WI38 (cell line): ENCODE measurements around the gene AHI1.
"Not testable (repeated sequence)": the region's sequence is repeated elsewhere in the genome, so short reads cannot be mapped to it uniquely, and the experiment has no call there.

Experiments
- H3K4me3 ChIP-seq: 2 replicates; pipeline ENCODE4 v1.5.1; 2011; ENCODE audit warnings: low read depth, mild to moderate bottlenecking, control low read depth, low read length
- CTCF ChIP-seq: IDR thresholded peaks from 2 replicates; pipeline ENCODE4 v1.5.1; 2012; ENCODE audit warnings: low read depth, mild to moderate bottlenecking, control low read depth, low read length

Gene AHI1

GRCh38 chr6:135256866-135257265, 240.7 kb downstream of the AHI1 start:
- no peak for TF ChIP-seq CTCF
- no peak overlapping the region for H3K4me3 ChIP-seq

- H3K4me3 ChIP-seq: no peak overlapping the region
- no peak for TF ChIP-seq CTCF
Observed at GRCh38 chr6:135254471-135254870, 243.1 kb downstream of the AHI1 start.

GRCh38 chr6:135251498-135252441, 245.8 kb downstream of the AHI1 start:
- TF ChIP-seq CTCF: no peak
- H3K4me3 ChIP-seq: no peak overlapping the region

- no peak overlapping the region for H3K4me3 ChIP-seq
- no peak for TF ChIP-seq CTCF
Observed at GRCh38 chr6:135250751-135251497, 246.6 kb downstream of the AHI1 start.

GRCh38 chr6:135250234-135250633, 247.3 kb downstream of the AHI1 start:
- no peak overlapping the region for H3K4me3 ChIP-seq
- TF ChIP-seq CTCF: no peak

- H3K4me3 ChIP-seq: not testable (repeated sequence)
Observed at GRCh38 chr6:135246412-135247012, 251.0 kb downstream of the AHI1 start.

- H3K4me3 ChIP-seq: no peak overlapping the region
- no peak for TF ChIP-seq CTCF
Observed at GRCh38 chr6:135244805-135245204, 252.7 kb downstream of the AHI1 start.
